CD4-positive, alpha-beta T cell (primary cell): ENCODE measurements around the gene TBC1D14. TPM values are rescaled to one million over a fixed set of nuclear protein-coding genes. Genes with fewer than 3 reads are reported as not detected.

Source experiments
- ATAC-seq: fragments of 200-7000 bp; cut with Tn5 transposase; one replicate; pipeline ENCODE4 v1.10.0; 2022; ENCODE audit warnings: mild to moderate bottlenecking; ENCODE audit not compliant: poor library complexity
- CTCF ChIA-PET: fragments of 350-600 bp; sonication (Branson Sonifier 250); formaldehyde crosslinking; loops from one replicate; lab custom pipeline; 2021; ENCODE audit warnings: antibody characterized with exemption, inconsistent platforms; lab: Charles Lee
- POLR2A ChIA-PET: fragments of 350-600 bp; sonication (Branson Sonifier 250); formaldehyde crosslinking; loops from one replicate; lab custom pipeline; 2021; ENCODE audit warnings: antibody characterized with exemption, inconsistent platforms; lab: Charles Lee
- DNase-seq, 14 experiments: peaks; one replicate each; pipeline ENCODE4 v3.0.0-alpha.2; 2013 to 2020; ENCODE audit warnings: mixed read lengths in 2 of 14
- H3K27ac ChIP-seq, 2 donors: one replicate each; pipeline versions ENCODE4 v1.5.1 to v1.7.0; 2013; ENCODE audit warnings: low read length in 2 of 2, low read depth in 1 of 2, mild to moderate bottlenecking in 1 of 2
- H3K27me3 ChIP-seq, 2 experiments: 1 replicate in 1 of 2; 2 replicates in 1 of 2; pipeline versions ENCODE4 v1.6.1 to v1.7.0; 2013; ENCODE audit warnings: low read length in 2 of 2, control low read depth in 1 of 2, mild to moderate bottlenecking in 1 of 2, moderate library complexity in 1 of 2; ENCODE audit not compliant: insufficient read depth in 2 of 2, control insufficient read depth in 1 of 2
- H3K36me3 ChIP-seq: one replicate; pipeline ENCODE4 v1.6.1; 2013; ENCODE audit warnings: low read length, control low read depth; ENCODE audit not compliant: insufficient read depth
- H3K4me1 ChIP-seq: one replicate; pipeline ENCODE4 v1.6.1; 2013; ENCODE audit warnings: low read length, control low read depth; ENCODE audit not compliant: insufficient read depth
- H3K4me3 ChIP-seq: one replicate; pipeline ENCODE4 v1.5.1; 2013; ENCODE audit warnings: mild to moderate bottlenecking, low read length, moderate library complexity
- H3K9me3 ChIP-seq, 2 experiments: 1 replicate in 1 of 2; 2 replicates in 1 of 2; pipeline versions ENCODE4 v1.6.1 to v1.7.0; 2013; ENCODE audit warnings: low read length in 2 of 2, mild to moderate bottlenecking in 2 of 2, control low read depth in 1 of 2, moderate library complexity in 1 of 2; ENCODE audit not compliant: control insufficient read depth in 1 of 2, insufficient read depth in 1 of 2
- H3K27ac Mint-ChIP-seq: one replicate; pipeline ENCODE4 v1.8.0; 2020; ENCODE audit warnings: mixed read lengths
- H3K27me3 Mint-ChIP-seq: one replicate; pipeline ENCODE4 v1.8.0; 2021; ENCODE audit warnings: mixed read lengths
- H3K36me3 Mint-ChIP-seq: one replicate; pipeline ENCODE4 v1.8.0; 2021; ENCODE audit warnings: low read depth, mixed read lengths
- H3K4me1 Mint-ChIP-seq: one replicate; pipeline ENCODE4 v1.8.0; 2021; ENCODE audit warnings: low read depth, mixed read lengths
- H3K4me3 Mint-ChIP-seq: one replicate; pipeline ENCODE4 v1.8.0; 2020; ENCODE audit warnings: mild to moderate bottlenecking, mixed read lengths
- H3K9me3 Mint-ChIP-seq: one replicate; pipeline ENCODE4 v1.8.0; 2020; ENCODE audit warnings: mixed read lengths
- intact Hi-C, 2 experiments: fragments of 100-400 bp; cut with DNase I in 1 of 2; cut with micrococcal nuclease in 1 of 2; formaldehyde crosslinking; loops; one replicate each; pipeline versions ENCODE4 v1.15.1 to v1.9.0; 2023 to 2025; cut with DNase I, micrococcal nuclease
- total RNA-seq, 174 experiments: library from RNA in 2 of 174; stranded (reverse) in 2 of 174; gene quantifications; one replicate each; pipeline ENCODE4 v1.2.3 and lab custom pipeline; 2021 to 2026
- TF ChIP-seq, protein P1 (sequence below): fragments of 200-600 bp; IDR thresholded peaks from one replicate; pipeline ENCODE4 v1.8.0; 2022; ENCODE audit warnings: antibody characterized with exemption, mild to moderate bottlenecking

Gene TBC1D14
- total RNA-seq, 2 experiments from 2014 or later = 31.2 to 34.1 TPM

DNA sequence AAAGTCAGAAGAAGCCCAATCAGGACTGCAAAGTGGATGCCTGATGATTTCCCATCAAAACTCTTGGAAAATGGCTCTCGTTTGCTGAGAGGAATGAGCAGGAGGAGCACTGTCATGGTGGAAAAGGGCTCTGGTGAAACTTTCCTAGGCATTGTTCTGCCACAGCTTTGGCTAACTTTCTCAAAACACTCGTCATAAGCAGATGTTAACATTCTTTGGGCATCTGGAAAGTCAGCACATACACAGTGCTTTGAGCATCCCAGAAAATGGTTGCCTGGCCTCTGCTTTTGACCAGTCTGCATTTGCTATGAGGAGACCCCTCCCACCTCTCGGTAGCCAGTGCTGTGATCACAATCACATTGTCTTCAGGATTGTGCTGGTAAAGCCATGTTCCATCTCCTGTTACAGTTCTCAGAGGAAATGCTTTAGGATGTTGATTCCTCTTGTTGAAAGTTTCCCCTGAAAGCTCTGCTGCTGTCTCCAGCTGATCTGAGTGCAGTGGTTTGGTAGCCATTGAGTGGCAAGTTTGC lies 25.2 kb upstream of the TBC1D14 start:
- H3K27ac Mint-ChIP-seq = no peak overlapping the region

GRCh38 chr4:6885953-6886557 lies 23.6 kb upstream of the TBC1D14 start:
- H3K27ac Mint-ChIP-seq = no peak overlapping the region
- no peak overlapping the region for H3K4me3 Mint-ChIP-seq
- ChIA-PET POLR2A (interaction anchor here (1.0 to 1.5 kb wide), 2 partner anchors 23 to 166 kb away, joined by 3 to 4 read pairs; no protein-coding TSS in a partner anchor), CTCF (interaction anchor here (1.2 to 3.2 kb wide), 3 partner anchors 12 to 166 kb away, joined by 3 to 13 read pairs (median 3); no protein-coding TSS in a partner anchor)
- Histone ChIP-seq H3K27me3 (no peaks in the 10 kb centered on the region), H3K4me3 (no peak overlapping the region), H3K36me3 (peaks cover 14% of the 10 kb centered on the region), H3K4me1 (peaks cover 9% of the 10 kb centered on the region), H3K27ac (no peak overlapping the region), H3K9me3 (peaks cover 0 to 15% of the 10 kb centered on the region in 2 experiments)
- ATAC-seq (peak; percentile 34), DNase-seq (peak in 4 of 14 experiments; percentile 21 to 64 (median 56))
- peaks cover 25% of the 10 kb centered on the region for H3K36me3 Mint-ChIP-seq
- peaks cover 5% of the 10 kb centered on the region for H3K4me1 Mint-ChIP-seq
- intact Hi-C loops = no loop called here
- H3K27me3 Mint-ChIP-seq = no peaks in the 10 kb centered on the region
- TF ChIP-seq, protein P1, sequence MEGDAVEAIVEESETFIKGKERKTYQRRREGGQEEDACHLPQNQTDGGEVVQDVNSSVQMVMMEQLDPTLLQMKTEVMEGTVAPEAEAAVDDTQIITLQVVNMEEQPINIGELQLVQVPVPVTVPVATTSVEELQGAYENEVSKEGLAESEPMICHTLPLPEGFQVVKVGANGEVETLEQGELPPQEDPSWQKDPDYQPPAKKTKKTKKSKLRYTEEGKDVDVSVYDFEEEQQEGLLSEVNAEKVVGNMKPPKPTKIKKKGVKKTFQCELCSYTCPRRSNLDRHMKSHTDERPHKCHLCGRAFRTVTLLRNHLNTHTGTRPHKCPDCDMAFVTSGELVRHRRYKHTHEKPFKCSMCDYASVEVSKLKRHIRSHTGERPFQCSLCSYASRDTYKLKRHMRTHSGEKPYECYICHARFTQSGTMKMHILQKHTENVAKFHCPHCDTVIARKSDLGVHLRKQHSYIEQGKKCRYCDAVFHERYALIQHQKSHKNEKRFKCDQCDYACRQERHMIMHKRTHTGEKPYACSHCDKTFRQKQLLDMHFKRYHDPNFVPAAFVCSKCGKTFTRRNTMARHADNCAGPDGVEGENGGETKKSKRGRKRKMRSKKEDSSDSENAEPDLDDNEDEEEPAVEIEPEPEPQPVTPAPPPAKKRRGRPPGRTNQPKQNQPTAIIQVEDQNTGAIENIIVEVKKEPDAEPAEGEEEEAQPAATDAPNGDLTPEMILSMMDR = no peak
- H3K9me3 Mint-ChIP-seq = no peaks in the 10 kb centered on the region

More for the DNA sequence above, 25.2 kb upstream of the TBC1D14 start:
- no peaks in the 10 kb centered on the region for H3K27me3 Mint-ChIP-seq
- Histone ChIP-seq H3K27ac (no peak overlapping the region), H3K4me1 (peaks cover 3% of the 10 kb centered on the region), H3K9me3 (peaks cover 0 to 5% of the 10 kb centered on the region in 2 experiments), H3K27me3 (no peaks in the 10 kb centered on the region), H3K4me3 (no peak overlapping the region), H3K36me3 (peaks cover 28% of the 10 kb centered on the region)
- no peaks in the 10 kb centered on the region for H3K9me3 Mint-ChIP-seq
- ATAC-seq = no peak
- POLR2A ChIA-PET = interaction anchor here (1.1 kb wide), 1 partner anchor 15 kb away, joined by 3 read pairs; no protein-coding TSS in a partner anchor
- intact Hi-C loops = no loop called here
- H3K4me3 Mint-ChIP-seq = no peak overlapping the region
- DNase-seq = no peak
- H3K4me1 Mint-ChIP-seq = no peaks in the 10 kb centered on the region
- CTCF ChIA-PET = interaction anchor here (3.2 kb wide), 1 partner anchor 10 kb away, joined by 13 read pairs; no protein-coding TSS in a partner anchor
- peaks cover 36% of the 10 kb centered on the region for H3K36me3 Mint-ChIP-seq
- TF ChIP-seq, protein P1 = no peak

GRCh38 chr4:6886886-6887285 lies 22.7 kb upstream of the TBC1D14 start:
- TF ChIP-seq, protein P1 = no peak
- Mint-ChIP-seq H3K36me3 (peaks cover 17% of the 10 kb centered on the region), H3K27me3 (no peaks in the 10 kb centered on the region), H3K4me1 (peaks cover 11% of the 10 kb centered on the region), H3K9me3 (no peaks in the 10 kb centered on the region), H3K4me3 (no peak overlapping the region), H3K27ac (no peak overlapping the region)
- H3K27me3 ChIP-seq = no peaks in the 10 kb centered on the region
- intact Hi-C loops = no loop called here
- H3K9me3 ChIP-seq = peaks cover 0 to 15% of the 10 kb centered on the region in 2 experiments
- DNase-seq (no peak), ATAC-seq (no peak)
- H3K27ac ChIP-seq = no peak overlapping the region
- ChIA-PET POLR2A (interaction anchor here (1.0 kb wide), 1 partner anchor 166 kb away, joined by 4 read pairs; no protein-coding TSS in a partner anchor), CTCF (interaction anchor here (1.1 kb wide), 1 partner anchor 13 kb away, joined by 3 read pairs; no protein-coding TSS in a partner anchor)
- H3K4me3 ChIP-seq = no peak overlapping the region
- H3K4me1 ChIP-seq = peaks cover 16% of the 10 kb centered on the region
- H3K36me3 ChIP-seq = peaks cover 6% of the 10 kb centered on the region
